Stomach (tissue), 9 donors: ENCODE results near the gene ARHGAP25. TPM values are rescaled to one million over a fixed set of nuclear protein-coding genes. Genes with fewer than 3 reads are reported as not detected.

Source experiments
- DNase-seq, 2 donors: peaks; one replicate each; pipeline versions ENCODE4 v3.0.0 to v3.0.0-alpha.2; 2013 to 2019
- H3K27ac ChIP-seq, 5 donors: fragments of 200-600 bp in 4 of 5; sonication (generic) in 4 of 5; one replicate each; pipeline ENCODE4 v1.5.1; 2013 to 2019; ENCODE audit warnings: mild to moderate bottlenecking in 1 of 5, moderate library complexity in 1 of 5
- H3K27me3 ChIP-seq, 3 donors: fragments of 200-600 bp; sonication (generic); one replicate each; pipeline ENCODE4 v1.5.1; 2017 to 2019; ENCODE audit warnings: mixed run types in 1 of 3
- H3K36me3 ChIP-seq, 4 donors: fragments of 200-600 bp; sonication (generic); 1 replicate in 3 of 4; 2 replicates in 1 of 4; pipeline ENCODE4 v1.5.1; 2016 to 2019
- H3K4me1 ChIP-seq, 4 donors: fragments of 200-600 bp; sonication (generic); one replicate each; pipeline ENCODE4 v1.5.1; 2016 to 2019
- H3K4me3 ChIP-seq, 4 donors: fragments of 200-600 bp; sonication (generic) in 3 of 4; one replicate each; pipeline ENCODE4 v1.5.1; 2016 to 2019; ENCODE audit warnings: mild to moderate bottlenecking in 1 of 4
- H3K9me3 ChIP-seq, 4 donors: fragments of 200-600 bp; sonication (generic); one replicate each; pipeline ENCODE4 v1.5.1; 2016 to 2019
- CTCF ChIP-seq, 7 experiments: fragments of 450-650 bp in 4 of 7; fragments of 200-600 bp in 3 of 7; sonication (generic) in 3 of 7; IDR thresholded peaks; one replicate each; pipeline ENCODE4 v1.5.1; 2016 to 2019; ENCODE audit warnings: antibody characterized with exemption in 7 of 7, control low read depth in 2 of 7, mild to moderate bottlenecking in 1 of 7
- EP300 ChIP-seq: sonication (generic); formaldehyde crosslinking; IDR thresholded peaks from one replicate; pipeline ENCODE4 v1.6.1; 2017; ENCODE audit warnings: antibody characterized with exemption
- POLR2A ChIP-seq, 4 donors: fragments of 450-650 bp; IDR thresholded peaks; one replicate each; pipeline ENCODE4 v1.6.1; 2016; ENCODE audit warnings: antibody characterized with exemption in 4 of 4, control low read depth in 2 of 4, mild to moderate bottlenecking in 1 of 4, moderate library complexity in 1 of 4
- POLR2AphosphoS5 ChIP-seq, 3 donors: sonication (generic); formaldehyde crosslinking; IDR thresholded peaks; one replicate each; pipeline ENCODE4 v1.6.1; 2016; ENCODE audit warnings: antibody characterized with exemption in 3 of 3
- WGBS, 5 donors: extraction: QIAGEN DNeasy Blood & Tissue Kit in 3 of 5; methylation state at CpG; one replicate each; pipeline versions ENCODE4 v1.1.5 to v1.1.7; 2013 to 2018; 5-methylcytosine and 5-hydroxymethylcytosine counted together
- intact Hi-C: fragments of 100-400 bp; cut with DNase I; formaldehyde crosslinking; loops from one replicate; pipeline ENCODE4 v1.15.1; 2023; ENCODE audit warnings: low total_unique reads
- polyA plus RNA-seq, 3 donors: library from polyadenylated mRNA; stranded (reverse); fragments of 200-250 nt; gene quantifications; one replicate each; pipeline ENCODE4 v1.2.3, GENCODE V29; 2013
- total RNA-seq, 5 donors: library from RNA; depleted of rRNA; stranded (reverse); fragments of >200 nt; gene quantifications; one replicate each; pipeline versions ENCODE4 v1.1.0 to v1.2.3, GENCODE V29; 2014 to 2016
- donor health status: healthy with polysubstance abuse.
- donor health status: Bipolar disorder and iron deficiency.
- donor health status: healthy.

ARHGAP25 gene
- total and polyA plus RNA-seq, 8 donors, result 0.29 to 17.1 (median 4.0) TPM; not detected in 1

DNA sequence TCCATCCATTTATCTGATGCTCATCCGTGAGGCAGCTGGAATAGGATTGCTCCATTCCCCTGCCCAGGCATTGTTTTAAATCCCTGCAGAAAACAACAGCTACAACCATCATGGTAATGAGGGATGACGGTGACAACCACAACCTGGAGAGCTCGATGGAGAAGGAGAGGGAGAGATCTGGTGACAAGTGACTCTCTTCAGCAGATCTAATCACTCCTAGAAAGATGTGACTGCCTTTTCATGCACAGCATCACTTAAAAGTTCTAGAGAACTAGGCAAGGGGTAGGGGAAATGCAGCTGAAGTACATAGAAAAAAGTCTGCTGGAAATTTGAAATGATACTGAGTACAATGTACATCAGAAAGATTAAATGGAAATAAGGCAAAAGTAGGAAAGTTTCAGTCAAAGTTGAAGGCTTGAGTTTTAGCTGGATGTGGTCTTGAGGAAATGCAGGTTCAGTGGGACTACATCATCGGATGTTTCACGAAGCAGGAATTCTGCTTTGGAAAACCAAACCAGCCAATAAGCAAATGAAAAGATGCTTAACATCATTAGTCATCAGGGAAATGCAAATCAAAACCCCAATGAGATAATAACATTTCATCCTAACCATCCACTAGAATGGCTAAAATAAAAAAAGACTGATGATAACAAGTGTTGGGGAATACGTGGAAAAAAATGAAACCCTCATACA lies 6.8 kb upstream of the ARHGAP25 start:
- peak overlapping the region in 2 of 5 donors; percentile 28 to 46 for H3K27ac ChIP-seq
- H3K4me1 ChIP-seq, result peaks cover 0 to 31% (median 10%) of the 10 kb centered on the region in 4 donors
- no peak for TF ChIP-seq POLR2A (IDR thresholded peaks at IDR 0.05)
- TF ChIP-seq EP300, result no peak
- no peak for TF ChIP-seq CTCF (IDR thresholded peaks at IDR 0.05)
- no peaks in the 10 kb centered on the region for H3K27me3 ChIP-seq
- H3K4me3 ChIP-seq, result no peak overlapping the region
- WGBS, 5 donors, result 74 to 82% (median 79%) methylated on average over 6 of the region's 6 CpGs
- intact Hi-C loops, result no loop called here
- H3K36me3 ChIP-seq, result no peaks in the 10 kb centered on the region
- DNase-seq, result no peak
- H3K9me3 ChIP-seq, result no peaks in the 10 kb centered on the region

- intact Hi-C loops, result no loop called here
- no peaks in the 10 kb centered on the region for H3K9me3 ChIP-seq
Observed at GRCh38 chr2:68730828-68731227, 3.8 kb upstream of the ARHGAP25 start.

DNA sequence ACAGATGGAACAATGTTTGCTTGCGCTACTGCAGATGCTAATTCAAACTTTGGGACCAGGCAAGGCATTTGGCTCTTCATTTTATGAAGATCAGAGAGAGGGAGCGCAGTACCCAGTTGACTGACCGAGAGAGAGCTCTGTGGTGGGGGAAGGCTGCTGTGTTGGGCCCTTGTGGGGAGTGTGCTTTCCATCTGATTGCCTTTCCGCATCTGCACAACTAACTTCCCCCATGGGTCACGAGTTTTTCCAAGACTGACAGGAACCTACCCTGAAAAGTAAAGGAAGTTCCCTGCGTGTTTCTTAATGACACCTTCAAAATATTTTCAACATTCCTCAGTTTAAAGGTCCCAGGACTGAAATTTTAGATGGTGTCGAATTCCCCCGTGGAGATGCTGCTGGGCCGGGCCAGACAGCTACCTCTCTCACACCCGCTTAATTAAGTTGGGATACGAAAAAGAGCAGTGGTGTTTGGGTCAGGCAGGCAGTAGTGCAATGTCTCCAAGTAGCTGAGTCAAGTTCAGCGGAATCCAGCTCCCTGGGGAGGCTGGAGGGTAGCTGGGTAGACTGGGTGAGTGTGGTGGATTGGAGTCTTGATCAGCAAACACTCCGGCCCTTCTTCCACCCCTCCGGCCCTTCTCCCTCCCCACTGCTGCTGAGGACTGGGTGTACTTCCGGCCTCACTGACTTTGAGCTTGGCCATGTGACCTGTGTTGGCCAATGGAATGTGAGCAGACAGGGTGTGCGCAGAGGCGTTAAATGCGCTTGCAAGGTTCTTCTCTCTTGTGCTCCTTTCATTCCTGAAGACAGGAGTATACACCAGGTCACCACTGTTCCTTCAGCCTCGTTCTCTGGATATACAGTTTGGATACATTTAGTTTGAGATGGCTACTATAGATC lies 2.3 kb upstream of the ARHGAP25 start:
- 93 to 94% (median 94%) methylated on average over 18 to 19 of the region's 19 CpGs for WGBS, 5 donors
- H3K9me3 ChIP-seq, result no peaks in the 10 kb centered on the region
- H3K27me3 ChIP-seq, result no peaks in the 10 kb centered on the region
- no peak overlapping the region for H3K4me3 ChIP-seq
- no peaks in the 10 kb centered on the region for H3K36me3 ChIP-seq
- H3K27ac ChIP-seq, result peak overlapping the region in 2 of 5 donors; percentile 8 to 40
- intact Hi-C loops, result no loop called here
- DNase-seq, result peak in 1 of 2 donors; percentile 27
- no peak for TF ChIP-seq POLR2AphosphoS5 (IDR thresholded peaks at IDR 0.05)
- TF ChIP-seq CTCF (IDR thresholded peaks at IDR 0.05), result no peak
- TF ChIP-seq EP300, result no peak
- TF ChIP-seq POLR2A (IDR thresholded peaks at IDR 0.05), result no peak
- H3K4me1 ChIP-seq, result peaks cover 0 to 31% (median 10%) of the 10 kb centered on the region in 4 donors

More at GRCh38 chr2:68730828-68731227, 3.8 kb upstream of the ARHGAP25 start:
- WGBS, 5 donors, result 24 to 35% (median 30%) methylated on average over 6 of the region's 6 CpGs
- no peaks in the 10 kb centered on the region for H3K36me3 ChIP-seq
- no peak overlapping the region for H3K4me3 ChIP-seq
- peak in 1 of 2 donors; percentile 58 for DNase-seq
- H3K4me1 ChIP-seq, result peaks cover 0 to 39% (median 10%) of the 10 kb centered on the region in 4 donors
- H3K27ac ChIP-seq, result peak overlapping the region in 2 of 5 donors; percentile 5 to 8
- TF ChIP-seq EP300 (no peak), POLR2A (IDR thresholded peaks at IDR 0.05) (no peak), CTCF (IDR thresholded peaks at IDR 0.05) (no peak), POLR2AphosphoS5 (IDR thresholded peaks at IDR 0.05) (peak in 1 of 3 donors; percentile 77)
- H3K27me3 ChIP-seq, result no peaks in the 10 kb centered on the region

GRCh38 chr2:68733365-68733764 lies 1.2 kb upstream of the ARHGAP25 start:
- Histone ChIP-seq H3K27me3 (no peaks in the 10 kb centered on the region), H3K9me3 (no peaks in the 10 kb centered on the region), H3K36me3 (no peaks in the 10 kb centered on the region), H3K27ac (peak overlapping the region in 2 of 5 donors; percentile 76 to 83), H3K4me3 (no peak overlapping the region), H3K4me1 (peaks cover 0 to 39% (median 13%) of the 10 kb centered on the region in 4 donors)
- TF ChIP-seq CTCF (IDR thresholded peaks at IDR 0.05) (no peak), POLR2AphosphoS5 (IDR thresholded peaks at IDR 0.05) (no peak), EP300 (no peak)
- WGBS, 5 donors, result 75 to 88% (median 84%) methylated on average over 4 of the region's 4 CpGs
- intact Hi-C loops, result no loop called here
- no peak for DNase-seq
